KBM-7 (cell line): ENCODE measurements around the gene DSCAML1.
A peak's percentile ranks its signal among the peaks of the same experiment; 100 is the strongest.

Experiments used
- DNase-seq: peaks from one replicate; pipeline ENCODE4 v3.0.0-alpha.2; 2015
- in situ Hi-C: fragments of 300-500 bp; cut with MboI; formaldehyde crosslinking; loops from 2 replicates; pipeline ENCODE4 v1.14.3; 2020; ENCODE audit warnings: low sequenced_read_pairs, low pct_unique_long_range_greater_than_20kb, mixed read lengths

The DSCAML1 gene

GRCh38 chr11:117834068-117834810 is 37.2 kb upstream of the DSCAML1 start:
- in situ Hi-C loops = loop anchor here (10.0 to 25.0 kb wide), 2 partner anchors 111 to 228 kb away; no protein-coding TSS in a partner anchor
- no peak for DNase-seq

- in situ Hi-C loops = loop anchor here (10.0 to 25.0 kb wide), 2 partner anchors 111 to 229 kb away; no protein-coding TSS in a partner anchor
These were observed 36.4 kb upstream of the DSCAML1 start for GRCh38 chr11:117833401-117833891.

GRCh38 chr11:117832511-117832910 is 35.5 kb upstream of the DSCAML1 start:
- in situ Hi-C loops = loop anchor here (10.0 to 25.0 kb wide), 2 partner anchors 112 to 230 kb away; no protein-coding TSS in a partner anchor

More at GRCh38 chr11:117833401-117833891, 36.4 kb upstream of the DSCAML1 start:
- DNase-seq = no peak

GRCh38 chr11:117831661-117832415 is 34.8 kb upstream of the DSCAML1 start:
- DNase-seq = no peak
- in situ Hi-C loops = loop anchor here (10.0 to 25.0 kb wide), 2 partner anchors 113 to 230 kb away; no protein-coding TSS in a partner anchor

More at GRCh38 chr11:117832511-117832910, 35.5 kb upstream of the DSCAML1 start:
- no peak for DNase-seq

- no peak for DNase-seq
- in situ Hi-C loops = loop anchor here (10.0 to 25.0 kb wide), 2 partner anchors 114 to 231 kb away; no protein-coding TSS in a partner anchor
These were observed 33.8 kb upstream of the DSCAML1 start for GRCh38 chr11:117830674-117831351.

GRCh38 chr11:117830072-117830471 is 33.1 kb upstream of the DSCAML1 start:
- in situ Hi-C loops = loop anchor here (10.0 to 25.0 kb wide), 2 partner anchors 115 to 232 kb away; no protein-coding TSS in a partner anchor
- no peak for DNase-seq

- in situ Hi-C loops = loop anchor here (25.0 kb wide), 1 partner anchor 233 kb away; no protein-coding TSS in a partner anchor
- no peak for DNase-seq
These were observed 32.3 kb upstream of the DSCAML1 start for GRCh38 chr11:117829369-117829725.

GRCh38 chr11:117828611-117829368 is 31.8 kb upstream of the DSCAML1 start:
- in situ Hi-C loops = loop anchor here (25.0 kb wide), 1 partner anchor 234 kb away; no protein-coding TSS in a partner anchor
- no peak for DNase-seq

- in situ Hi-C loops = loop anchor here (25.0 kb wide), 1 partner anchor 234 kb away; no protein-coding TSS in a partner anchor
- no peak for DNase-seq
These were observed 30.8 kb upstream of the DSCAML1 start for GRCh38 chr11:117827521-117828511.

- no peak for DNase-seq
- in situ Hi-C loops = loop anchor here (25.0 kb wide), 1 partner anchor 235 kb away; no protein-coding TSS in a partner anchor
These were observed 29.8 kb upstream of the DSCAML1 start for GRCh38 chr11:117826832-117827231.

- no peak for DNase-seq
- in situ Hi-C loops = loop anchor here (25.0 kb wide), 1 partner anchor 236 kb away; no protein-coding TSS in a partner anchor
These were observed 29.2 kb upstream of the DSCAML1 start for GRCh38 chr11:117826190-117826570.

GRCh38 chr11:117825538-117826189 is 28.6 kb upstream of the DSCAML1 start:
- in situ Hi-C loops = loop anchor here (25.0 kb wide), 1 partner anchor 237 kb away; no protein-coding TSS in a partner anchor
- no peak for DNase-seq

- in situ Hi-C loops = loop anchor here (25.0 kb wide), 1 partner anchor 237 kb away; no protein-coding TSS in a partner anchor
- no peak for DNase-seq
These were observed 27.8 kb upstream of the DSCAML1 start, which contains the start of gene FXYD2 for GRCh38 chr11:117824571-117825537. Gene FXYD2, minus strand, starts transcription at chr11:117824744. Its CDS starts 66 bp downstream, at chr11:117824678.

- in situ Hi-C loops = no loop called here
- DNase-seq = peak; percentile 67
These were observed 27.0 kb upstream of the DSCAML1 start for GRCh38 chr11:117823946-117824420.

- in situ Hi-C loops = no loop called here
- DNase-seq = peak; percentile 48
These were observed 26.4 kb upstream of the DSCAML1 start for GRCh38 chr11:117823294-117823945.
